Loucy (cell line): ENCODE data around the gene OGDHL.

Source experiments
- H2AFZ ChIP-seq: fragments of 200-600 bp; sonication (generic); 2 replicates; pipeline ENCODE4 v1.6.0; 2016; ENCODE audit warnings: antibody characterized with exemption, mild to moderate bottlenecking, low read length, moderate library complexity
- H3F3A ChIP-seq: fragments of 200-600 bp; 2 replicates; pipeline ENCODE4 v1.6.0; 2016; ENCODE audit warnings: antibody characterized with exemption, low read depth, mild to moderate bottlenecking
- H3K27me3 ChIP-seq: fragments of 200-600 bp; sonication (generic); 2 replicates; pipeline ENCODE4 v1.6.1; 2014; ENCODE audit warnings: low read length, mild to moderate bottlenecking; ENCODE audit not compliant: insufficient read depth, poor library complexity, severe bottlenecking
- H3K36me3 ChIP-seq: fragments of 200-600 bp; sonication (generic); 2 replicates; pipeline ENCODE4 v1.6.1; 2016; ENCODE audit warnings: low read length; ENCODE audit not compliant: insufficient read depth
- H3K4me1 ChIP-seq: fragments of 200-600 bp; sonication (generic); 2 replicates; pipeline ENCODE4 v1.5.1; 2014; ENCODE audit warnings: low read length, mild to moderate bottlenecking; ENCODE audit not compliant: insufficient read depth, poor library complexity, severe bottlenecking
- H3K4me2 ChIP-seq: fragments of 200-600 bp; sonication (generic); 2 replicates; pipeline ENCODE4 v1.6.0; 2014; ENCODE audit warnings: antibody characterized with exemption, low read length, low read depth, mild to moderate bottlenecking; ENCODE audit not compliant: poor library complexity, severe bottlenecking
- H3K4me3 ChIP-seq: fragments of 200-600 bp; sonication (generic); 2 replicates; pipeline ENCODE4 v1.5.1; 2014; ENCODE audit warnings: low read length, mild to moderate bottlenecking, mixed read lengths; ENCODE audit not compliant: poor library complexity, severe bottlenecking
- H3K79me2 ChIP-seq: fragments of 200-600 bp; sonication (generic); 2 replicates; pipeline ENCODE4 v1.6.1; 2014; ENCODE audit warnings: low read length; ENCODE audit not compliant: insufficient read depth
- H3K9ac ChIP-seq: fragments of 200-600 bp; sonication (generic); 2 replicates; pipeline ENCODE4 v1.6.0; 2014; ENCODE audit warnings: mild to moderate bottlenecking, low read depth, low read length, moderate library complexity; ENCODE audit not compliant: poor library complexity, severe bottlenecking
- H3K9me2 ChIP-seq: fragments of 200-600 bp; sonication (generic); replicated peaks from 2 replicates; pipeline ENCODE4 v1.6.1; 2016; ENCODE audit warnings: low read depth, low read length, mixed read lengths
- H3K9me3 ChIP-seq: fragments of 200-600 bp; sonication (generic); 2 replicates; pipeline ENCODE4 v1.6.1; 2014; ENCODE audit warnings: mild to moderate bottlenecking, antibody characterized with exemption, low read length, low read depth; ENCODE audit not compliant: insufficient read depth
- H4K20me1 ChIP-seq: fragments of 200-600 bp; sonication (generic); 2 replicates; pipeline ENCODE4 v1.6.0; 2014; ENCODE audit warnings: antibody characterized with exemption, low read length, mild to moderate bottlenecking; ENCODE audit not compliant: insufficient read depth, poor library complexity, severe bottlenecking
- CTCF ChIP-seq: fragments of 200-600 bp; sonication (generic); conservative IDR thresholded peaks from 2 replicates; pipeline ENCODE4 v1.5.1; 2014; ENCODE audit warnings: mild to moderate bottlenecking, antibody characterized with exemption, low read length
- EZH2phosphoT487 ChIP-seq: fragments of 200-600 bp; IDR thresholded peaks from 2 replicates; pipeline ENCODE4 v1.6.1; 2018; ENCODE audit warnings: antibody characterized with exemption, mild to moderate bottlenecking, moderate library complexity, borderline replicate concordance

The OGDHL gene

GRCh38 chr10:49709934-49710333 is 52.2 kb downstream of the OGDHL start:
- H3F3A ChIP-seq: no peaks in the 10 kb centered on the region
- 0 out of 2 replicates have a peak, but pooled peaks cover 2% of the 10 kb centered on the region for H3K9me3 ChIP-seq
- no peaks in the 10 kb centered on the region for H3K27me3 ChIP-seq
- H3K9ac ChIP-seq: no peak overlapping the region
- no peak for TF ChIP-seq EZH2phosphoT487
- H2AFZ ChIP-seq: no peak overlapping the region
- H3K9me2 ChIP-seq: no peaks in the 10 kb centered on the region
- no peaks in the 10 kb centered on the region for H3K79me2 ChIP-seq
- H3K4me2 ChIP-seq: no peak overlapping the region
- H3K4me3 ChIP-seq: no peak overlapping the region
- no peaks in the 10 kb centered on the region for H3K4me1 ChIP-seq
- H4K20me1 ChIP-seq: no peaks in the 10 kb centered on the region
- no peaks in the 10 kb centered on the region for H3K36me3 ChIP-seq

- Histone ChIP-seq H4K20me1 (no peaks in the 10 kb centered on the region), H3K4me1 (no peaks in the 10 kb centered on the region), H3K79me2 (no peaks in the 10 kb centered on the region), H3K9me3 (no peaks in the 10 kb centered on the region), H3K4me3 (no peak overlapping the region), H3K9ac (no peak overlapping the region), H3K9me2 (no peaks in the 10 kb centered on the region), H3K36me3 (no peaks in the 10 kb centered on the region), H3K4me2 (no peak overlapping the region), H3K27me3 (no peaks in the 10 kb centered on the region), H3F3A (no peaks in the 10 kb centered on the region), H2AFZ (no peak overlapping the region)
- no peak for TF ChIP-seq CTCF
- no peak for TF ChIP-seq EZH2phosphoT487
Measured at GRCh38 chr10:49707585-49707984, 54.5 kb downstream of the OGDHL start.

- Histone ChIP-seq H4K20me1 (no peaks in the 10 kb centered on the region), H3K4me1 (no peaks in the 10 kb centered on the region), H3K9me3 (no peaks in the 10 kb centered on the region), H3K4me3 (no peak overlapping the region), H3K36me3 (no peaks in the 10 kb centered on the region), H3K27me3 (no peaks in the 10 kb centered on the region), H3K9ac (no peak overlapping the region), H2AFZ (no peak overlapping the region), H3K4me2 (no peak overlapping the region), H3K79me2 (no peaks in the 10 kb centered on the region), H3F3A (no peaks in the 10 kb centered on the region), H3K9me2 (no peaks in the 10 kb centered on the region)
- TF ChIP-seq EZH2phosphoT487 (no peak), CTCF (peak; percentile 20)
Measured at GRCh38 chr10:49700997-49701396, 61.1 kb downstream of the OGDHL start.

GRCh38 chr10:49700211-49700610 is 61.9 kb downstream of the OGDHL start:
- H2AFZ ChIP-seq: no peak overlapping the region
- H3K9ac ChIP-seq: no peak overlapping the region
- H3K4me1 ChIP-seq: no peaks in the 10 kb centered on the region
- no peaks in the 10 kb centered on the region for H4K20me1 ChIP-seq
- H3K9me3 ChIP-seq: no peaks in the 10 kb centered on the region
- no peaks in the 10 kb centered on the region for H3K36me3 ChIP-seq
- no peak overlapping the region for H3K4me3 ChIP-seq
- no peak for TF ChIP-seq EZH2phosphoT487
- TF ChIP-seq CTCF: no peak
- no peak overlapping the region for H3K4me2 ChIP-seq
- no peaks in the 10 kb centered on the region for H3F3A ChIP-seq
- no peaks in the 10 kb centered on the region for H3K79me2 ChIP-seq
- H3K27me3 ChIP-seq: no peaks in the 10 kb centered on the region
- H3K9me2 ChIP-seq: no peaks in the 10 kb centered on the region
